Naive thymus-derived CD4-positive, alpha-beta T cell (primary cell): ENCODE results near the gene NDNF. TPM values are rescaled to one million over a fixed set of nuclear protein-coding genes. Genes with fewer than 3 reads are reported as not detected.

Source experiments
- ATAC-seq: fragments of 150-1000 bp; cut with Tn5 transposase; 2 replicates; pipeline ENCODE4 v1.10.0; 2021; ENCODE audit warnings: mild to moderate bottlenecking, moderate library complexity
- CTCF ChIA-PET: fragments of 350-600 bp; sonication (Branson Sonifier 250); formaldehyde crosslinking; loops from one replicate; lab custom pipeline; 2021; ENCODE audit warnings: antibody characterized with exemption; lab: Charles Lee
- POLR2A ChIA-PET: fragments of 350-600 bp; sonication (Branson Sonifier 250); formaldehyde crosslinking; loops from one replicate; lab custom pipeline; 2021; ENCODE audit warnings: antibody characterized with exemption, inconsistent platforms; lab: Charles Lee
- DNase-seq, 9 donors: peaks; one replicate each; pipeline versions ENCODE4 v3.0.0 to v3.0.0-alpha.2; 2020 to 2022; ENCODE audit warnings: mixed read lengths in 1 of 9
- H3K27ac ChIP-seq: one replicate; pipeline ENCODE4 v1.7.0; 2013; ENCODE audit warnings: mild to moderate bottlenecking, low read depth, low read length, moderate library complexity
- H3K27me3 ChIP-seq, 2 donors: one replicate each; pipeline ENCODE4 v1.7.0; 2013; ENCODE audit warnings: low read length in 2 of 2, mild to moderate bottlenecking in 2 of 2, moderate library complexity in 2 of 2; ENCODE audit not compliant: control insufficient read depth in 2 of 2, insufficient read depth in 2 of 2
- H3K36me3 ChIP-seq, 3 experiments: 1 replicate in 2 of 3; 2 replicates in 1 of 3; pipeline ENCODE4 v1.7.0; 2013; ENCODE audit warnings: low read length in 3 of 3, mild to moderate bottlenecking in 3 of 3, moderate library complexity in 1 of 3; ENCODE audit not compliant: insufficient read depth in 3 of 3, control insufficient read depth in 2 of 3
- H3K4me1 ChIP-seq, 2 donors: one replicate each; pipeline ENCODE4 v1.7.0; 2013; ENCODE audit warnings: low read length in 2 of 2, mild to moderate bottlenecking in 2 of 2, moderate library complexity in 1 of 2; ENCODE audit not compliant: control insufficient read depth in 2 of 2, insufficient read depth in 2 of 2
- H3K4me3 ChIP-seq: 2 replicates; pipeline ENCODE4 v1.7.0; 2013; ENCODE audit warnings: mild to moderate bottlenecking, low read length
- H3K9me3 ChIP-seq, 3 experiments: 1 replicate in 2 of 3; 2 replicates in 1 of 3; pipeline ENCODE4 v1.7.0; 2013; ENCODE audit warnings: low read length in 3 of 3; ENCODE audit not compliant: control insufficient read depth in 2 of 3
- H3K27ac Mint-ChIP-seq, 9 donors: one replicate each; pipeline ENCODE4 v1.8.0; 2020 to 2022; ENCODE audit warnings: mixed read lengths in 9 of 9, mild to moderate bottlenecking in 8 of 9, moderate library complexity in 5 of 9, inconsistent platforms in 2 of 9
- H3K27me3 Mint-ChIP-seq, 5 donors: one replicate each; pipeline ENCODE4 v1.8.0; 2021 to 2022; ENCODE audit warnings: mixed read lengths in 5 of 5, mild to moderate bottlenecking in 1 of 5
- H3K36me3 Mint-ChIP-seq, 5 donors: one replicate each; pipeline ENCODE4 v1.8.0; 2020 to 2022; ENCODE audit warnings: mixed read lengths in 5 of 5, mild to moderate bottlenecking in 3 of 5, inconsistent platforms in 1 of 5
- H3K4me1 Mint-ChIP-seq, 7 donors: one replicate each; pipeline ENCODE4 v1.8.0; 2020 to 2022; ENCODE audit warnings: mixed read lengths in 7 of 7, mild to moderate bottlenecking in 3 of 7, inconsistent platforms in 1 of 7
- H3K4me3 Mint-ChIP-seq, 10 donors: one replicate each; pipeline ENCODE4 v1.8.0; 2020 to 2022; ENCODE audit warnings: mild to moderate bottlenecking in 10 of 10, mixed read lengths in 10 of 10, moderate library complexity in 6 of 10, inconsistent platforms in 2 of 10
- H3K9me3 Mint-ChIP-seq, 11 donors: one replicate each; pipeline ENCODE4 v1.8.0; 2020 to 2022; ENCODE audit warnings: mixed read lengths in 11 of 11, mild to moderate bottlenecking in 4 of 11, inconsistent platforms in 1 of 11, moderate library complexity in 1 of 11
- intact Hi-C, 2 donors: fragments of 100-400 bp; cut with micrococcal nuclease; formaldehyde crosslinking; loops; one replicate each; pipeline ENCODE4 v1.15.1; 2023
- polyA plus RNA-seq, 2 donors: library from polyadenylated mRNA; unstranded; fragments of 300-500 nt; fragmentation: Illumina TruSeq; gene quantifications; one replicate each; pipeline ENCODE4 v1.2.3, GENCODE V29; 2021
- total RNA-seq, 6 experiments: library from RNA in 5 of 6; stranded (reverse) in 5 of 6; gene quantifications; 1 replicate in 5 of 6; 2 replicates in 1 of 6; pipeline ENCODE4 v1.2.3 and lab custom pipeline; 2021 to 2026

The NDNF gene
- total and polyA plus RNA-seq, 7 experiments from 2014 or later: not detected

DNA sequence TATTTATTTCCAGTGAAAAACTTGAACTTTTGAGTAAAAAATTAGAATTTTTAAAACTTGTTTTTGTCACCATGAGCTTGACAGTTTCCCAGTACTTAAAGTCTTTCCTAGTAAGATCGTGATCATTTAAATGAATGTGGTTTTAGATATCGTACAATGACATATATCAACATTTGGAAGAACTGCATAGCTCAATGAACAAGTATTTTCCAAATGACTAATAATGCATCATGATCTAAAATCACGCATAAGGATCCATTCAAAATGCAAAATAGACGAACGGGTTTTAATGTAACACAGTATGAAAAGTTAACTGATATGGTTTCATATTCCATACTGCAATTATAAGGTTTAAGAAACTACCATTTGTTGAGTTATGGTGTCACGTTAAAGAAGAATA, 4.1 kb upstream of the NDNF start:
- H3K27ac ChIP-seq: no peak overlapping the region
- peaks cover 12 to 25% (median 17%) of the 10 kb centered on the region in 7 donors for H3K4me1 Mint-ChIP-seq
- H3K4me3 ChIP-seq: no peak overlapping the region
- H3K9me3 Mint-ChIP-seq: peaks cover 0 to 9% (median 2%) of the 10 kb centered on the region in 11 donors
- H3K9me3 ChIP-seq: no peaks in the 10 kb centered on the region
- H3K27me3 ChIP-seq: peaks cover 3 to 5% of the 10 kb centered on the region in 2 donors
- peaks cover 28 to 60% (median 50%) of the 10 kb centered on the region in 5 donors for H3K27me3 Mint-ChIP-seq
- POLR2A ChIA-PET: no interaction called here
- H3K4me3 Mint-ChIP-seq: no peak overlapping the region
- no peaks in the 10 kb centered on the region for H3K36me3 ChIP-seq
- peaks cover 0 to 10% of the 10 kb centered on the region in 2 donors for H3K4me1 ChIP-seq
- intact Hi-C loops: loop anchor here in 1 of 2 donors (10.0 kb wide), 1 partner anchor 152 kb away; the partner anchor contains the start of gene PRDM5
- CTCF ChIA-PET: no interaction called here
- H3K27ac Mint-ChIP-seq: no peak overlapping the region
- ATAC-seq (no peak), DNase-seq (no peak)
- H3K36me3 Mint-ChIP-seq: peaks cover 0 to 3% (median 0%) of the 10 kb centered on the region in 5 donors

- Histone ChIP-seq H3K27ac (no peak overlapping the region), H3K36me3 (no peaks in the 10 kb centered on the region), H3K4me3 (no peak overlapping the region), H3K27me3 (peaks cover 7 to 10% of the 10 kb centered on the region in 2 donors), H3K9me3 (no peaks in the 10 kb centered on the region), H3K4me1 (peaks cover 0 to 11% of the 10 kb centered on the region in 2 donors)
- CTCF ChIA-PET: no interaction called here
- Mint-ChIP-seq H3K4me1 (peaks cover 25 to 44% (median 28%) of the 10 kb centered on the region in 7 donors), H3K4me3 (peak overlapping the region in 9 of 10 donors; percentile 14 to 90 (median 45)), H3K9me3 (no peaks in the 10 kb centered on the region), H3K36me3 (no peaks in the 10 kb centered on the region), H3K27ac (no peak overlapping the region), H3K27me3 (peaks cover 45 to 72% (median 58%) of the 10 kb centered on the region in 5 donors)
- intact Hi-C loops: loop anchor here (2.0 to 10.0 kb wide), 5 partner anchors 17 to 151 kb away; partner anchors contain the start of gene PRDM5 (in 2 of the 2)
- POLR2A ChIA-PET: interaction anchor here (2.1 kb wide), 1 partner anchor 9 kb away, joined by 4 read pairs; no protein-coding TSS in a partner anchor
- DNase-seq: no peak
- ATAC-seq: no peak
Measured at GRCh38 chr4:121073672-121074381, 1.5 kb upstream of the NDNF start.

DNA sequence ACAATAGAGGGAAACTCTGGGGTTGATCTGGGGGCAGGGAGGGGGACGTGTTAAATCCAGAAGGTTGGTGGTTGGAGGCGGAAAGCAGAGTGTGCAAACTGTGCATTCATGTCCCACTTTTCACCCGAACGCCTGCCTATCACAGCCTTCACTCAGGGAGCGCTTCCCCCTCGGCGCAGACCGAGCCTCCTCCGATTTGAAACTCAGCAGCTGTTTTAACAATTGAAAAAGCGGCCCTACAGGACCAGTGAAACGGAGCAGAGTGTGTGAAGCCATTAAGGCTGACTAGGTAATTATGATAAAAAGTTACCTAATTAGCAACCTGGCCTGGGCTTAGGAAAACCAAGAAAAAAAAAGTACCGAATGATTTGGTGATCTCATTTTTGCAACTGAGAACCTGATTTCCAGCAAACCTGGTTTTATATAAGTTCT, 685 bp upstream of the NDNF start:
- POLR2A ChIA-PET: interaction anchor here (1.1 to 2.1 kb wide), 2 partner anchors 10 to 359 kb away, joined by 3 to 4 read pairs; no protein-coding TSS in a partner anchor
- CTCF ChIA-PET: no interaction called here
- Mint-ChIP-seq H3K27ac (peak overlapping the region in 4 of 9 donors; percentile 8 to 63 (median 30)), H3K9me3 (no peaks in the 10 kb centered on the region), H3K27me3 (peaks cover 45 to 73% (median 63%) of the 10 kb centered on the region in 5 donors), H3K36me3 (no peaks in the 10 kb centered on the region), H3K4me1 (peaks cover 20 to 37% (median 23%) of the 10 kb centered on the region in 7 donors), H3K4me3 (peak overlapping the region; percentile 83 to 95 (median 90))
- H3K36me3 ChIP-seq: no peaks in the 10 kb centered on the region
- peaks cover 10% of the 10 kb centered on the region in 2 donors for H3K27me3 ChIP-seq
- H3K27ac ChIP-seq: no peak overlapping the region
- H3K9me3 ChIP-seq: no peaks in the 10 kb centered on the region
- H3K4me3 ChIP-seq: peak overlapping the region; percentile 58
- DNase-seq (peak in 1 of 9 donors; percentile 8), ATAC-seq (no peak)
- intact Hi-C loops: loop anchor here (2.0 to 10.0 kb wide), 5 partner anchors 18 to 150 kb away; partner anchors contain the start of gene PRDM5 (in 2 of the 2)
- peaks cover 0 to 6% of the 10 kb centered on the region in 2 donors for H3K4me1 ChIP-seq

- Mint-ChIP-seq H3K4me3 (peak overlapping the region; percentile 81 to 92 (median 88)), H3K36me3 (no peaks in the 10 kb centered on the region), H3K4me1 (peaks cover 20 to 37% (median 23%) of the 10 kb centered on the region in 7 donors), H3K27me3 (peaks cover 45 to 73% (median 56%) of the 10 kb centered on the region in 5 donors), H3K27ac (peak overlapping the region in 1 of 9 donors; percentile 56), H3K9me3 (no peaks in the 10 kb centered on the region)
- H3K36me3 ChIP-seq: no peaks in the 10 kb centered on the region
- peak overlapping the region; percentile 64 for H3K4me3 ChIP-seq
- H3K9me3 ChIP-seq: no peaks in the 10 kb centered on the region
- no peak overlapping the region for H3K27ac ChIP-seq
- CTCF ChIA-PET: no interaction called here
- peaks cover 0 to 6% of the 10 kb centered on the region in 2 donors for H3K4me1 ChIP-seq
- intact Hi-C loops: loop anchor here (2.0 to 10.0 kb wide), 6 partner anchors 19 to 149 kb away; partner anchors contain the start of gene PRDM5 (in 2 of the 2)
- POLR2A ChIA-PET: interaction anchor here (0.6 to 2.1 kb wide), 3 partner anchors 11 to 107 kb away, joined by 3 to 4 read pairs (median 3); no protein-coding TSS in a partner anchor
- ATAC-seq: no peak
- peak in 1 of 9 donors; percentile 4 for DNase-seq
- peaks cover 10% of the 10 kb centered on the region in 2 donors for H3K27me3 ChIP-seq
Measured at GRCh38 chr4:121071640-121072223, 603 bp downstream of the NDNF start.

GRCh38 chr4:121070696-121071639, 1.4 kb downstream of the NDNF start:
- Histone ChIP-seq H3K36me3 (no peaks in the 10 kb centered on the region), H3K27ac (no peak overlapping the region), H3K4me3 (peak overlapping the region; percentile 64), H3K9me3 (no peaks in the 10 kb centered on the region), H3K27me3 (peaks cover 10% of the 10 kb centered on the region in 2 donors), H3K4me1 (peaks cover 0 to 6% of the 10 kb centered on the region in 2 donors)
- peak overlapping the region; percentile 81 to 92 (median 88) for H3K4me3 Mint-ChIP-seq
- H3K36me3 Mint-ChIP-seq: no peaks in the 10 kb centered on the region
- CTCF ChIA-PET: no interaction called here
- POLR2A ChIA-PET: interaction anchor here (0.6 to 0.9 kb wide), 2 partner anchors 78 to 107 kb away, joined by 3 read pairs; no protein-coding TSS in a partner anchor
- H3K4me1 Mint-ChIP-seq: peaks cover 20 to 37% (median 23%) of the 10 kb centered on the region in 7 donors
- intact Hi-C loops: loop anchor here (2.0 to 10.0 kb wide), 4 partner anchors 62 to 146 kb away; partner anchors contain the start of gene PRDM5 (in 1 of the 2)
- peak overlapping the region in 3 of 9 donors; percentile 41 to 59 (median 56) for H3K27ac Mint-ChIP-seq
- DNase-seq (peak in 7 of 9 donors; percentile 8 to 30 (median 22)), ATAC-seq (peak; percentile 34)
- H3K27me3 Mint-ChIP-seq: peaks cover 45 to 78% (median 56%) of the 10 kb centered on the region in 5 donors
- H3K9me3 Mint-ChIP-seq: no peaks in the 10 kb centered on the region
